HCT116 (cell line): ENCODE measurements around the gene COQ10B. TPM values are rescaled to one million over a fixed set of nuclear protein-coding genes. Genes with fewer than 3 reads are reported as not detected.

Source experiments
- ATAC-seq: fragments of 200-7000 bp; cut with Tn5 transposase; 2 replicates; pipeline ENCODE4 v1.9.1; 2020; ENCODE audit warnings: mild to moderate bottlenecking, moderate library complexity
- BruUV-seq: library from RNA; stranded (reverse); fragments of 400-500 nt; replicated peaks from 2 replicates; lab custom pipeline; 2021; lab: Mats Ljungman, UMichigan
- CTCF ChIA-PET: fragments of 300-600 bp; sonication (Branson Sonifier 250); formaldehyde crosslinking; loops from one replicate; lab custom pipeline; 2021; ENCODE audit warnings: antibody characterized with exemption; lab: Charles Lee
- POLR2A ChIA-PET: fragments of 300-600, 350-600 bp; sonication (Branson Sonifier 250); formaldehyde crosslinking; loops from one replicate; lab custom pipeline; 2021; ENCODE audit warnings: antibody characterized with exemption; lab: Charles Lee
- RAD21 ChIA-PET, 2 experiments: fragments of 300-600 bp; sonication (Branson Sonifier 250); formaldehyde crosslinking; loops; one replicate each; lab custom pipeline; 2023; ENCODE audit warnings: low total read pairs in 2 of 2; ENCODE audit not compliant: uncharacterized antibody in 2 of 2, unreplicated experiment in 2 of 2, low non-redundant PET in 1 of 2; lab: Charles Lee
- DNase-seq: peaks from one replicate; pipeline ENCODE4 v3.0.0-alpha.2; 2010; ENCODE audit warnings: low read depth, low spot score
- H2AFZ ChIP-seq: fragments of 200-600 bp; shearing (Covaris generic), sonication (generic); 2 replicates; pipeline ENCODE4 v1.6.1; 2017; ENCODE audit warnings: low read depth, mixed run types, mixed read lengths, antibody characterized with exemption, low read length; ENCODE audit not compliant: poor library complexity, severe bottlenecking
- H3K27ac ChIP-seq: 2 replicates; pipeline ENCODE4 v1.5.1; 2012; ENCODE audit warnings: low read depth, low read length
- H3K27me3 ChIP-seq: fragments of 200-600 bp; sonication (generic); 2 replicates; pipeline ENCODE4 v1.6.1; 2016; ENCODE audit warnings: mixed run types, low read length, mixed read lengths; ENCODE audit not compliant: insufficient read depth
- H3K36me3 ChIP-seq, 2 experiments: fragments of 200-500 bp in 1 of 2; fragments of 200-600 bp in 1 of 2; sonication (Bioruptor generic) in 1 of 2; sonication (generic) in 1 of 2; 2 replicates each; pipeline versions ENCODE4 v1.5.1 to v1.6.1; 2014 to 2016; ENCODE audit warnings: low read length in 2 of 2, inconsistent platforms in 1 of 2, mixed read lengths in 1 of 2, mixed run types in 1 of 2; ENCODE audit not compliant: insufficient read depth in 2 of 2, control insufficient read depth in 1 of 2
- H3K4me1 ChIP-seq, 2 experiments: fragments of 200-600 bp in 1 of 2; sonication (generic) in 1 of 2; 2 replicates each; pipeline versions ENCODE4 v1.5.1 to v1.6.1; 2012 to 2017; ENCODE audit warnings: low read length in 2 of 2, inconsistent platforms in 1 of 2, mild to moderate bottlenecking in 1 of 2, mixed read lengths in 1 of 2, mixed run types in 1 of 2, moderate library complexity in 1 of 2; ENCODE audit not compliant: insufficient read depth in 2 of 2, control insufficient read depth in 1 of 2
- H3K4me2 ChIP-seq: fragments of 200-600 bp; sonication (generic); 2 replicates; pipeline ENCODE4 v1.6.1; 2017; ENCODE audit warnings: mixed run types, low read length, mixed read lengths
- H3K4me3 ChIP-seq, 2 experiments: fragments of 200-600 bp in 1 of 2; sonication (generic) in 1 of 2; replicated peaks in 1 of 2; 2 replicates each; pipeline ENCODE4 v1.5.1; 2011 to 2016; ENCODE audit warnings: low read length in 2 of 2, control low read depth in 1 of 2, low read depth in 1 of 2, mild to moderate bottlenecking in 1 of 2, mixed read lengths in 1 of 2, mixed run types in 1 of 2
- H3K79me2 ChIP-seq: fragments of 200-600 bp; sonication (generic); 2 replicates; pipeline ENCODE4 v1.6.1; 2017; ENCODE audit warnings: mild to moderate bottlenecking, mixed run types, low read length, moderate library complexity, mixed read lengths; ENCODE audit not compliant: insufficient read depth
- H3K9ac ChIP-seq: fragments of 200-600 bp; sonication (generic); 2 replicates; pipeline ENCODE4 v1.6.1; 2016; ENCODE audit warnings: low read length, mixed read lengths
- H3K9me2 ChIP-seq: fragments of 200-600 bp; sonication (generic), shearing (Covaris generic); 2 replicates; pipeline ENCODE4 v1.6.1; 2017; ENCODE audit warnings: mixed run types, mild to moderate bottlenecking, moderate library complexity; ENCODE audit not compliant: insufficient read depth
- H3K9me3 ChIP-seq, 2 experiments: fragments of 200-500 bp in 1 of 2; fragments of 200-600 bp in 1 of 2; sonication (Bioruptor generic) in 1 of 2; sonication (generic) in 1 of 2; 2 replicates each; pipeline ENCODE4 v1.6.1; 2014 to 2017; ENCODE audit warnings: low read length in 2 of 2, mixed read lengths in 2 of 2, inconsistent platforms in 1 of 2, low read depth in 1 of 2, mild to moderate bottlenecking in 1 of 2, mixed run types in 1 of 2, moderate library complexity in 1 of 2; ENCODE audit not compliant: control insufficient read depth in 1 of 2, insufficient read depth in 1 of 2
- H4K20me1 ChIP-seq: fragments of 200-600 bp; sonication (generic), shearing (Covaris generic); 2 replicates; pipeline ENCODE4 v1.6.1; 2017; ENCODE audit warnings: mixed run types, mild to moderate bottlenecking, moderate library complexity; ENCODE audit not compliant: insufficient read depth
- CBX3 ChIP-seq: IDR thresholded peaks from 2 replicates; pipeline ENCODE4 v1.6.1; 2012; ENCODE audit warnings: low read depth
- CEBPB ChIP-seq: IDR thresholded peaks from 2 replicates; pipeline ENCODE4 v1.6.1; 2012; ENCODE audit warnings: low read depth
- CTCF ChIP-seq, 3 experiments: fragments of 200-600 bp in 1 of 3; sonication (generic) in 1 of 3; IDR thresholded peaks in 2 of 3; conservative IDR thresholded peaks in 1 of 3; 2 replicates each; pipeline ENCODE4 v1.5.1; 2012 to 2017; ENCODE audit warnings: low read depth in 2 of 3, low read length in 2 of 3, antibody characterized with exemption in 1 of 3, borderline replicate concordance in 1 of 3, control low read depth in 1 of 3, mild to moderate bottlenecking in 1 of 3, mixed read lengths in 1 of 3, mixed run types in 1 of 3, moderate library complexity in 1 of 3; ENCODE audit not compliant: insufficient read depth in 1 of 3
- EZH2 ChIP-seq: fragments of 200-600 bp; sonication (generic); IDR thresholded peaks from 2 replicates; pipeline ENCODE4 v1.6.1; 2017; ENCODE audit warnings: antibody characterized with exemption, mixed run types
- EZH2phosphoT487 ChIP-seq: fragments of 200-600 bp; IDR thresholded peaks from 2 replicates; pipeline ENCODE4 v1.6.1; 2018; ENCODE audit warnings: antibody characterized with exemption, borderline replicate concordance
- FOSL1 ChIP-seq: IDR thresholded peaks from 2 replicates; pipeline ENCODE4 v1.6.1; 2012; ENCODE audit warnings: low read depth
- POLR2A ChIP-seq: IDR thresholded peaks from 2 replicates; pipeline ENCODE4 v1.7.0; 2011; ENCODE audit warnings: borderline replicate concordance; ENCODE audit not compliant: insufficient read depth, insufficient read length; ENCODE audit errors: extremely low read depth
- POLR2AphosphoS5 ChIP-seq: IDR thresholded peaks from 2 replicates; pipeline ENCODE4 v1.6.1; 2011; ENCODE audit warnings: mild to moderate bottlenecking, low read depth, low read length, moderate library complexity
- RAD21 ChIP-seq: IDR thresholded peaks from 2 replicates; pipeline ENCODE4 v1.6.1; 2012; ENCODE audit warnings: low read depth, mild to moderate bottlenecking
- SIN3A ChIP-seq: IDR thresholded peaks from 2 replicates; pipeline ENCODE4 v1.6.1; 2012; ENCODE audit warnings: low read depth
- SP1 ChIP-seq: IDR thresholded peaks from 2 replicates; pipeline ENCODE4 v1.6.1; 2012; ENCODE audit warnings: low read depth
- YY1 ChIP-seq: IDR thresholded peaks from 2 replicates; pipeline ENCODE4 v1.6.1; 2011; ENCODE audit warnings: low read length, low read depth, moderate library complexity, mild to moderate bottlenecking; ENCODE audit not compliant: insufficient replicate concordance; ENCODE audit errors: extremely low read depth
- ZFX ChIP-seq: fragments of 450-650 bp; IDR thresholded peaks from 2 replicates; pipeline ENCODE4 v1.6.1; 2017
- ZNF274 ChIP-seq: fragments of 200-500 bp; sonication (Bioruptor generic); IDR thresholded peaks from 2 replicates; pipeline ENCODE4 v1.6.1; 2014; ENCODE audit warnings: mild to moderate bottlenecking, low read depth, low read length, inconsistent platforms
- intact Hi-C: fragments of 100-400 bp; cut with micrococcal nuclease; formaldehyde crosslinking; loops from 2 replicates; pipeline ENCODE4 v1.10.0; 2022
- total RNA-seq: library from RNA; stranded (reverse); gene quantifications from one replicate; pipeline ENCODE4 v1.2.1, GENCODE V29; 2021; ENCODE audit not compliant: unreplicated experiment
- TF ChIP-seq, protein P1 (sequence below): IDR thresholded peaks from 2 replicates; pipeline ENCODE4 v1.6.1; 2012

COQ10B gene
- total RNA-seq, 1 experiment from 2014 or later, result 20.4 TPM

- RAD21 ChIA-PET, result no interaction called here
- Histone ChIP-seq H3K4me2 (peak overlapping the region; percentile 67), H3K27me3 (no peaks in the 10 kb centered on the region), H4K20me1 (peaks cover 9% of the 10 kb centered on the region; the same call in 1 of the 2 replicates), H3K27ac (peak overlapping the region; percentile 78), H3K9me2 (no peaks in the 10 kb centered on the region), H3K4me3 (peak overlapping the region; percentile 84 to 100), H3K4me1 (peaks cover 6 to 22% of the 10 kb centered on the region in 2 experiments; a peak in 2 of 4 replicates), H3K79me2 (peaks cover 51% of the 10 kb centered on the region), H2AFZ (peak overlapping the region; percentile 28), H3K9me3 (no peaks in the 10 kb centered on the region), H3K9ac (peak overlapping the region; percentile 94), H3K36me3 (no peaks in the 10 kb centered on the region)
- TSS peak; percentile 93 for BruUV-seq
- intact Hi-C loops, result loop anchor here (1.0 kb wide), 1 partner anchor 17 kb away; the partner anchor contains the start of gene COQ10B
- peak; percentile 14 for ATAC-seq
- POLR2A ChIA-PET, result interaction anchor here (0.9 to 1.3 kb wide), 4 partner anchors 10 to 23 kb away, joined by 3 to 14 read pairs (median 4); partner anchors contain the start of gene COQ10B
- CTCF ChIA-PET, result no interaction called here
- no peak for TF ChIP-seq RAD21
- TF ChIP-seq CBX3, result no peak
- no peak for TF ChIP-seq SP1
- TF ChIP-seq FOSL1, result 0 out of 2 replicates have a peak, but pooled peaks have one; percentile 16
- TF ChIP-seq ZNF274, result no peak
- no peak for DNase-seq
Measured at GRCh38 chr2:197435598-197436420, 17.5 kb upstream of the COQ10B start.

DNA sequence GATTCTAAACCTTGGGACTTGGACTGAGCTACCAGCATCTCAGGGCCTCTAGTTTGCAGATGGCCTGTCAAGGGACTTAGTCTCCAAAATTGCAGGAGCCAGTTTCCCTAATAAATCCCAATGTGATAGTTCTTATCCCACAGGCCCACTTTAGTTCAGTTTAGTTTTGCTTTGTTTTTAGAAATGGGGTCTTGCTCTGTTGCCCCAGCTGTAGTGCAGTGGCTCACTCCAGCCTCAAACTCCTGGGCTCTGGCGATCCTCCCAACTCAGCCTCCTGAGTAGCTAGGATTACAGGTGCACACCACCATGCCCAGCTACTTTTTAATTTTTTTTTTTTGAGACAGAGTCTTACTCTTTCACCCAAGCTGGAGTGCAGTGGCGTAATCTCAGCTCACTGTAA, 16.0 kb upstream of the COQ10B start:
- Histone ChIP-seq H3K36me3 (no peaks in the 10 kb centered on the region), H3K9me3 (no peaks in the 10 kb centered on the region), H3K9ac (no peak overlapping the region), H3K27me3 (no peaks in the 10 kb centered on the region), H3K4me3 (no peak overlapping the region), H3K27ac (no peak overlapping the region), H4K20me1 (peaks cover 2% of the 10 kb centered on the region; the same call in 1 of the 2 replicates), H3K9me2 (no peaks in the 10 kb centered on the region), H2AFZ (no peak overlapping the region), H3K4me2 (no peak overlapping the region), H3K4me1 (peaks cover 6 to 18% of the 10 kb centered on the region in 2 experiments; a peak in 2 of 4 replicates), H3K79me2 (peaks cover 36% of the 10 kb centered on the region)
- no TSS peak for BruUV-seq
- intact Hi-C loops, result no loop called here
- ChIA-PET POLR2A (interaction anchor here (1.4 to 1.6 kb wide), 2 partner anchors 16 to 62 kb away, joined by 3 to 4 read pairs; partner anchors contain the start of genes COQ10B, HSPD1 and HSPE1), CTCF (no interaction called here), RAD21 (no interaction called here)
- TF ChIP-seq EZH2, result no peak
- no peak for TF ChIP-seq POLR2A
- TF ChIP-seq CEBPB, result no peak
- TF ChIP-seq EZH2phosphoT487, result no peak
- TF ChIP-seq POLR2AphosphoS5, result no peak
- no peak for TF ChIP-seq SIN3A
- no peak for TF ChIP-seq CBX3
- TF ChIP-seq YY1, result no peak
- TF ChIP-seq, protein P1, sequence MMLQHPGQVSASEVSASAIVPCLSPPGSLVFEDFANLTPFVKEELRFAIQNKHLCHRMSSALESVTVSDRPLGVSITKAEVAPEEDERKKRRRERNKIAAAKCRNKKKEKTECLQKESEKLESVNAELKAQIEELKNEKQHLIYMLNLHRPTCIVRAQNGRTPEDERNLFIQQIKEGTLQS, result no peak
- TF ChIP-seq CTCF (IDR thresholded peaks at IDR 0.05 in 2 of 3, conservative IDR thresholded peaks at IDR 0.05 in 1 of 3; ENCODE audit: borderline replicate concordance in 1 of 3, insufficient read depth in 1 of 3, low read depth in 2 of 3, low read length in 2 of 3), result no peak
- TF ChIP-seq ZFX, result no peak
- DNase-seq (no peak), ATAC-seq (no peak)
